ENCODE data around the gene THADA. TPM values are rescaled to one million over a fixed set of nuclear protein-coding genes. Genes with fewer than 3 reads are reported as not detected.

The THADA gene
- total and polyA plus RNA-seq, 2 donors (not counting 3 experiments of a cell fraction or from before 2014, with no cell fraction given), result 22.6 to 25.3 TPM

DNA sequence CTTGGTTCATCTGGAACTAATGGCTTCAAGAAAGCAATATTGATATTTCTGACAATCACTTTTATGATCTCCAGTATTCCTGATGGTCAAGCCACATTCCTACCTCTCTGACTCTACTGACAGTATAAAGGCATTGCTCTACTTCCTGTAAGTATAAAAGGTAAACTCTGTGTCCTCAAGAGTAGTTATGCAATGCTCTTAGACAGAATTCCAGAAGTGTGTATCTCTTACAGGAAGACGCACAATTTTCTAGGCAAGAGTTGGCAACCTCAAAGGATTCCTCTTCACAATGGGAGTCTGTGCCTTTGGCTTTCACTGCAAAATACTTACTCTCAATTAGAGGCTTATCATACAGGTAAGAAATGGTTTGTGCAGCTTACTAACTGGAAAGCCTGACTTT lies 100.1 kb downstream of the THADA start:
- no peak overlapping the region for H3K4me3 ChIP-seq (replicated peaks in 1 of 3; ENCODE audit: insufficient read depth in 1 of 3, low read depth in 1 of 3, low read length in 3 of 3)
- DNase-seq (ENCODE audit: low read depth, low spot score) (no peak), FAIRE-seq (no peak)
- POLR2A ChIA-PET, result no interaction called here
- intact Hi-C loops (cut with micrococcal nuclease), result no loop called here
- no peak overlapping the region for H3K4me2 ChIP-seq (ENCODE audit: insufficient read depth, low read length)
- CTCF ChIA-PET, result no interaction called here
- no peaks in the 10 kb centered on the region for H3K79me2 ChIP-seq (ENCODE audit: control insufficient read depth, insufficient read depth, low read length)
- dilution Hi-C loops (cut with MboI; ENCODE audit: extremely low pct_ligation_motif_present, low sequenced_read_pairs), result no loop called here
- no peak overlapping the region for H2AFZ ChIP-seq (ENCODE audit: low read depth, low read length)
- no peaks in the 10 kb centered on the region for H3K36me3 ChIP-seq (ENCODE audit: control insufficient read depth in 2 of 2, extremely low read depth in 1 of 2, insufficient read depth in 2 of 2, low read length in 2 of 2)
- H3K9ac ChIP-seq (replicated peaks; ENCODE audit: extremely low read depth, insufficient read depth, low read length), result no peak overlapping the region
- BruUV-seq (replicated peaks), result no TSS peak
- no peak overlapping the region for H3K27ac ChIP-seq (ENCODE audit: insufficient read depth, low read depth, low read length)
- peaks cover 2% of the 10 kb centered on the region for H4K20me1 ChIP-seq (replicated peaks; ENCODE audit: control insufficient read depth, extremely low read depth, insufficient read depth, low read length)
- no peak for TF ChIP-seq POLR2AphosphoS5 (IDR thresholded peaks at IDR 0.05; ENCODE audit: insufficient read depth, low read depth, low read length)
- no peak for TF ChIP-seq MYC (IDR thresholded peaks at IDR 0.05; ENCODE audit: low read depth, low read length)
- TF ChIP-seq, protein P1, sequence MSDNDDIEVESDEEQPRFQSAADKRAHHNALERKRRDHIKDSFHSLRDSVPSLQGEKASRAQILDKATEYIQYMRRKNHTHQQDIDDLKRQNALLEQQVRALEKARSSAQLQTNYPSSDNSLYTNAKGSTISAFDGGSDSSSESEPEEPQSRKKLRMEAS (IDR thresholded peaks at IDR 0.05; ENCODE audit: insufficient read depth, insufficient read length), result no peak
- TF ChIP-seq JUN (IDR thresholded peaks at IDR 0.05; ENCODE audit: borderline replicate concordance, insufficient read depth, insufficient read length, low read depth), result no peak
- TF ChIP-seq, protein P2, sequence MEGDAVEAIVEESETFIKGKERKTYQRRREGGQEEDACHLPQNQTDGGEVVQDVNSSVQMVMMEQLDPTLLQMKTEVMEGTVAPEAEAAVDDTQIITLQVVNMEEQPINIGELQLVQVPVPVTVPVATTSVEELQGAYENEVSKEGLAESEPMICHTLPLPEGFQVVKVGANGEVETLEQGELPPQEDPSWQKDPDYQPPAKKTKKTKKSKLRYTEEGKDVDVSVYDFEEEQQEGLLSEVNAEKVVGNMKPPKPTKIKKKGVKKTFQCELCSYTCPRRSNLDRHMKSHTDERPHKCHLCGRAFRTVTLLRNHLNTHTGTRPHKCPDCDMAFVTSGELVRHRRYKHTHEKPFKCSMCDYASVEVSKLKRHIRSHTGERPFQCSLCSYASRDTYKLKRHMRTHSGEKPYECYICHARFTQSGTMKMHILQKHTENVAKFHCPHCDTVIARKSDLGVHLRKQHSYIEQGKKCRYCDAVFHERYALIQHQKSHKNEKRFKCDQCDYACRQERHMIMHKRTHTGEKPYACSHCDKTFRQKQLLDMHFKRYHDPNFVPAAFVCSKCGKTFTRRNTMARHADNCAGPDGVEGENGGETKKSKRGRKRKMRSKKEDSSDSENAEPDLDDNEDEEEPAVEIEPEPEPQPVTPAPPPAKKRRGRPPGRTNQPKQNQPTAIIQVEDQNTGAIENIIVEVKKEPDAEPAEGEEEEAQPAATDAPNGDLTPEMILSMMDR (IDR thresholded peaks at IDR 0.05; ENCODE audit: extremely low read depth in 1 of 2, insufficient read depth in 1 of 2, low read depth in 1 of 2, low read length in 2 of 2), result no peak
- TF ChIP-seq POLR2A (IDR thresholded peaks at IDR 0.05; ENCODE audit: low read depth, low read length), result no peak
- no peak for TF ChIP-seq GATA2 (IDR thresholded peaks at IDR 0.05; ENCODE audit: insufficient read depth, insufficient read length, low read depth, low read length)
- no peak for TF ChIP-seq EZH2 (IDR thresholded peaks at IDR 0.05; ENCODE audit: borderline replicate concordance, low read depth, low read length, severe bottlenecking)
- H3K9me1 ChIP-seq (replicated peaks; ENCODE audit: control insufficient read depth, extremely low read depth, insufficient read depth, low read length), result no peaks in the 10 kb centered on the region
- H3K27me3 ChIP-seq (ENCODE audit: control insufficient read depth in 2 of 2, insufficient read depth in 2 of 2, low read length in 2 of 2), result no peaks in the 10 kb centered on the region
- no peaks in the 10 kb centered on the region for H3K9me3 ChIP-seq (replicated peaks; ENCODE audit: control insufficient read depth, insufficient read depth, low read length)
- peaks cover 5% of the 10 kb centered on the region for H3K4me1 ChIP-seq (ENCODE audit: control insufficient read depth, extremely low read depth, insufficient read depth, low read length)

Measured in endothelial cell of umbilical vein (primary cell).